GM18951 (cell line): ENCODE data around the gene SRI.
"Not testable (repeated sequence)": the region's sequence is repeated elsewhere in the genome, so short reads cannot be mapped to it uniquely, and the experiment has no call there.

Source experiments
- POLR2A ChIP-seq: IDR thresholded peaks from 4 replicates; pipeline ENCODE4 v1.6.1; 2011; ENCODE audit warnings: mild to moderate bottlenecking; ENCODE audit not compliant: insufficient read length, insufficient read depth; ENCODE audit errors: extremely low read depth
- in situ Hi-C: fragments of 300-500 bp; cut with MboI; formaldehyde crosslinking; loops from one replicate; pipeline ENCODE4 v1.12.0; 2022; ENCODE audit warnings: low sequenced_read_pairs, mixed read lengths, inconsistent platforms; ENCODE audit not compliant: unreplicated experiment

The SRI gene

GRCh38 chr7:88219781-88220747, at the start of gene SRI:
TSS of gene SRI (minus strand) at chr7:88220038. CDS start at chr7:88220026, 12 bp downstream.
- TF ChIP-seq POLR2A: peak; percentile 84
- in situ Hi-C loops: no loop called here

GRCh38 chr7:88269586-88269985, 49.7 kb upstream of the SRI start:
- TF ChIP-seq POLR2A: no peak
- in situ Hi-C loops: no loop called here

GRCh38 chr7:88268858-88269257, 49.0 kb upstream of the SRI start:
- TF ChIP-seq POLR2A: no peak

GRCh38 chr7:88268051-88268450, 48.2 kb upstream of the SRI start:
- no peak for TF ChIP-seq POLR2A
- in situ Hi-C loops: no loop called here

More at GRCh38 chr7:88268858-88269257, 49.0 kb upstream of the SRI start:
- in situ Hi-C loops: no loop called here

GRCh38 chr7:88267421-88267820, 47.6 kb upstream of the SRI start:
- in situ Hi-C loops: no loop called here
- TF ChIP-seq POLR2A: no peak

- in situ Hi-C loops: not testable (repeated sequence)
Observed at GRCh38 chr7:88264987-88265386, 45.1 kb upstream of the SRI start.

GRCh38 chr7:88262562-88262961, 42.7 kb upstream of the SRI start:
- TF ChIP-seq POLR2A: no peak
- in situ Hi-C loops: no loop called here

GRCh38 chr7:88260719-88261118, 40.9 kb upstream of the SRI start:
- in situ Hi-C loops: no loop called here
- TF ChIP-seq POLR2A: no peak

GRCh38 chr7:88259656-88260380, 40.0 kb upstream of the SRI start:
- TF ChIP-seq POLR2A: no peak
- in situ Hi-C loops: no loop called here

- in situ Hi-C loops: not testable (repeated sequence)
Observed at GRCh38 chr7:88258296-88258695, 38.5 kb upstream of the SRI start.

GRCh38 chr7:88256906-88257305, 37.1 kb upstream of the SRI start:
- in situ Hi-C loops: no loop called here
- no peak for TF ChIP-seq POLR2A

GRCh38 chr7:88254721-88255424, 35.0 kb upstream of the SRI start:
- in situ Hi-C loops: no loop called here
- no peak for TF ChIP-seq POLR2A

GRCh38 chr7:88253640-88254039, 33.8 kb upstream of the SRI start:
- in situ Hi-C loops: no loop called here
- no peak for TF ChIP-seq POLR2A
